ENCODE data around the gene MCU. TPM values are rescaled to one million over a fixed set of nuclear protein-coding genes. Genes with fewer than 3 reads are reported as not detected.

MCU gene
- total and polyA plus RNA-seq, 2 donors (not counting 1 experiment from before 2014, with no cell fraction given) = 11.7 to 21.1 TPM

GRCh38 chr10:72728462-72728861 lies 36.5 kb downstream of the MCU start:
- Histone ChIP-seq H3K27me3 (replicated peaks in 1 of 4; ENCODE audit: control extremely low read depth in 1 of 4, control insufficient read depth in 3 of 4, insufficient read depth in 4 of 4, low read length in 3 of 4) (no peaks in the 10 kb centered on the region), H3K9ac (ENCODE audit: low read length) (no peak overlapping the region), H3K9me3 (ENCODE audit: control extremely low read depth in 1 of 3, control insufficient read depth in 2 of 3, insufficient read depth in 1 of 3, low read length in 2 of 3) (no peaks in the 10 kb centered on the region), H3K36me3 (replicated peaks in 1 of 2; ENCODE audit: control extremely low read depth in 1 of 2, control insufficient read depth in 1 of 2, extremely low read depth in 1 of 2, insufficient read depth in 2 of 2, low read length in 1 of 2) (no peaks in the 10 kb centered on the region), H2AFZ (ENCODE audit: insufficient read depth, low read depth, low read length, poor library complexity, severe bottlenecking) (no peak overlapping the region), H3K4me1 (ENCODE audit: control insufficient read depth in 2 of 2, insufficient read depth in 2 of 2, low read length in 2 of 2) (no peaks in the 10 kb centered on the region), H3K79me2 (ENCODE audit: control insufficient read depth, insufficient read depth, low read length) (peaks cover 9% of the 10 kb centered on the region), H3K27ac (ENCODE audit: low read length in 2 of 2) (no peak overlapping the region), H3K4me2 (replicated peaks; ENCODE audit: low read depth, low read length, poor library complexity, severe bottlenecking) (no peak overlapping the region), H3K4me3 (ENCODE audit: control extremely low read depth in 1 of 5, extremely low read depth in 1 of 5, insufficient read depth in 1 of 5, low read depth in 2 of 5, low read length in 4 of 5) (no peak overlapping the region), H4K20me1 (ENCODE audit: control insufficient read depth, insufficient read depth, low read length, poor library complexity, severe bottlenecking) (no peaks in the 10 kb centered on the region)
- TF ChIP-seq CTCF (IDR thresholded peaks at IDR 0.05) (no peak), EZH2 (IDR thresholded peaks at IDR 0.05; ENCODE audit: borderline replicate concordance, insufficient read depth, low read depth, low read length, poor library complexity, severe bottlenecking) (no peak)
- H3K4me1 Mint-ChIP-seq = no peaks in the 10 kb centered on the region
- ChIA-PET POLR2A (interaction anchor here (0.6 kb wide), 1 partner anchor 27 kb away, joined by 3 read pairs; no protein-coding TSS in a partner anchor), CTCF (no interaction called here)
- H3K4me3 Mint-ChIP-seq = no peak overlapping the region
- no peaks in the 10 kb centered on the region for H3K27me3 Mint-ChIP-seq
- WGBS (ENCODE audit: insufficient coverage) = 93% methylated on average over 2 of the region's 2 CpGs
- intact Hi-C loops (cut with micrococcal nuclease) = no loop called here
- DNase-seq = no peak
- no peak overlapping the region for H3K27ac Mint-ChIP-seq
- H3K9me3 Mint-ChIP-seq (ENCODE audit: insufficient read depth) = no peaks in the 10 kb centered on the region
- no peak for ATAC-seq (ENCODE audit: low read depth)

DNA sequence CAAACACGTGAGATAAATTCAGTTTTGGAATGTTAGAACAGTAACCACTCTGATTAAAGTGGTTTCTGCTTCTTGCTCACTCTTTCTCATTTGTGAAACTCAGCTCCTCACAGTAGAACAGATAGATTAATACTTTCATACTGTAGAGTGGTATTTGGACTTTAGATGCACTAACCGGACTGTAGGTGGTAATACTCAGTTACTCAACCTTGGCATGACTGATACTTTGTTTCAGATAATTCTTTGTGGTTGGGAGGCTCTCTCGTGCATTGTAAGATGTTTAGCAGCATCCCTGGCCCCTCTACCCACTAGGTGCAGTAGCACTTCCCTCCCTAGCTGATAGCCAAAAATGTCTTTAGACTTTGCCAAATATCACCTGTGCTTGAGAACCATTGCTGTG lies 37.6 kb downstream of the MCU start:
- Mint-ChIP-seq H3K4me3 (no peak overlapping the region), H3K27me3 (no peaks in the 10 kb centered on the region), H3K27ac (no peak overlapping the region), H3K9me3 (ENCODE audit: insufficient read depth) (no peaks in the 10 kb centered on the region), H3K4me1 (no peaks in the 10 kb centered on the region)
- Histone ChIP-seq H3K9ac (ENCODE audit: low read length) (no peak overlapping the region), H3K9me3 (ENCODE audit: control extremely low read depth in 1 of 3, control insufficient read depth in 2 of 3, insufficient read depth in 1 of 3, low read length in 2 of 3) (no peaks in the 10 kb centered on the region), H4K20me1 (ENCODE audit: control insufficient read depth, insufficient read depth, low read length, poor library complexity, severe bottlenecking) (no peaks in the 10 kb centered on the region), H3K4me1 (ENCODE audit: control insufficient read depth in 2 of 2, insufficient read depth in 2 of 2, low read length in 2 of 2) (no peaks in the 10 kb centered on the region), H3K36me3 (replicated peaks in 1 of 2; ENCODE audit: control extremely low read depth in 1 of 2, control insufficient read depth in 1 of 2, extremely low read depth in 1 of 2, insufficient read depth in 2 of 2, low read length in 1 of 2) (no peaks in the 10 kb centered on the region), H3K27ac (ENCODE audit: low read length in 2 of 2) (no peak overlapping the region), H3K4me2 (replicated peaks; ENCODE audit: low read depth, low read length, poor library complexity, severe bottlenecking) (no peak overlapping the region), H3K79me2 (ENCODE audit: control insufficient read depth, insufficient read depth, low read length) (peaks cover 9% of the 10 kb centered on the region), H3K4me3 (ENCODE audit: control extremely low read depth in 1 of 5, extremely low read depth in 1 of 5, insufficient read depth in 1 of 5, low read depth in 2 of 5, low read length in 4 of 5) (no peak overlapping the region), H2AFZ (ENCODE audit: insufficient read depth, low read depth, low read length, poor library complexity, severe bottlenecking) (no peak overlapping the region), H3K27me3 (replicated peaks in 1 of 4; ENCODE audit: control extremely low read depth in 1 of 4, control insufficient read depth in 3 of 4, insufficient read depth in 4 of 4, low read length in 3 of 4) (no peaks in the 10 kb centered on the region)
- no peak for TF ChIP-seq CTCF (IDR thresholded peaks at IDR 0.05)
- no peak for TF ChIP-seq EZH2 (IDR thresholded peaks at IDR 0.05; ENCODE audit: borderline replicate concordance, insufficient read depth, low read depth, low read length, poor library complexity, severe bottlenecking)
- ATAC-seq (ENCODE audit: low read depth) (no peak), DNase-seq (no peak)
- intact Hi-C loops (cut with micrococcal nuclease) = no loop called here
- ChIA-PET POLR2A (no interaction called here), CTCF (no interaction called here)
- WGBS (ENCODE audit: insufficient coverage) = no CpG with 5 or more reads among the region's 3 CpGs

Measured in B cell (primary cell).